Measurements from ENCODE around the gene ANXA4.

GRCh38 chr2:69837533-69837932 lies 95.6 kb downstream of the ANXA4 start:
- TF ChIP-seq CTCF (IDR thresholded peaks at IDR 0.05) (no peak), POLR2A (IDR thresholded peaks at IDR 0.05) (no peak), POLR2AphosphoS5 (IDR thresholded peaks at IDR 0.05; ENCODE audit: insufficient read depth in 1 of 2, low read depth in 1 of 2) (no peak)

All from vagina (tissue), 2 donors.